ENCODE data around the gene TMED6. TPM values are rescaled to one million over a fixed set of nuclear protein-coding genes. Genes with fewer than 3 reads are reported as not detected.

The TMED6 gene
- total RNA-seq, 2 donors from 2014 or later, result 0.53 to 0.66 TPM

GRCh38 chr16:69381231-69381630 is 29.6 kb upstream of the TMED6 start:
- H3K4me1 Mint-ChIP-seq, result peaks cover 7% of the 10 kb centered on the region
- no peaks in the 10 kb centered on the region for H3K9me3 ChIP-seq (ENCODE audit: control insufficient read depth, low read length)
- no peaks in the 10 kb centered on the region for H3K4me1 ChIP-seq (ENCODE audit: control insufficient read depth, insufficient read depth, low read length)
- no peaks in the 10 kb centered on the region for H3K9me3 Mint-ChIP-seq
- H3K4me3 Mint-ChIP-seq, result no peak overlapping the region
- H3K36me3 ChIP-seq (ENCODE audit: control insufficient read depth, insufficient read depth, low read length), result peaks cover 74% of the 10 kb centered on the region
- no peak for TF ChIP-seq CTCF (conservative IDR thresholded peaks at IDR 0.05)
- no peak overlapping the region for H3K4me3 ChIP-seq (ENCODE audit: low read length)
- no peak overlapping the region for H3K27ac Mint-ChIP-seq
- H3K27me3 ChIP-seq (ENCODE audit: control insufficient read depth, insufficient read depth, low read length, poor library complexity, severe bottlenecking), result no peaks in the 10 kb centered on the region
- no peaks in the 10 kb centered on the region for H3K27me3 Mint-ChIP-seq (ENCODE audit: insufficient read depth)
- DNase-seq, result no peak
- no peak overlapping the region for H3K27ac ChIP-seq (ENCODE audit: low read depth, low read length)
- WGBS, 2 experiments (ENCODE audit: insufficient coverage in 1 of 2, insufficient read length in 1 of 2), result 82 to 100% methylated on average over 2 of the region's 2 CpGs
- H3K9ac ChIP-seq (ENCODE audit: extremely low read depth, low read length, poor library complexity, severe bottlenecking), result no peak overlapping the region
- peaks cover 63% of the 10 kb centered on the region for H3K36me3 Mint-ChIP-seq (ENCODE audit: low read depth)

GRCh38 chr16:69378760-69379159 is 27.2 kb upstream of the TMED6 start:
- H3K4me1 Mint-ChIP-seq, result no peaks in the 10 kb centered on the region
- Histone ChIP-seq H3K4me1 (ENCODE audit: control insufficient read depth, insufficient read depth, low read length) (no peaks in the 10 kb centered on the region), H3K4me3 (ENCODE audit: low read length) (no peak overlapping the region), H3K36me3 (ENCODE audit: control insufficient read depth, insufficient read depth, low read length) (peaks cover 83% of the 10 kb centered on the region), H3K9me3 (ENCODE audit: control insufficient read depth, low read length) (no peaks in the 10 kb centered on the region), H3K27me3 (ENCODE audit: control insufficient read depth, insufficient read depth, low read length, poor library complexity, severe bottlenecking) (no peaks in the 10 kb centered on the region), H3K27ac (ENCODE audit: low read depth, low read length) (no peak overlapping the region), H3K9ac (ENCODE audit: extremely low read depth, low read length, poor library complexity, severe bottlenecking) (no peak overlapping the region)
- WGBS, 2 experiments (ENCODE audit: insufficient coverage in 1 of 2, insufficient read length in 1 of 2), result 100% methylated on average over 1 of the region's 1 CpG; no CpG with 5 or more reads in 1 of the 2 experiments
- peaks cover 71% of the 10 kb centered on the region for H3K36me3 Mint-ChIP-seq (ENCODE audit: low read depth)
- no peak for DNase-seq
- no peak overlapping the region for H3K27ac Mint-ChIP-seq
- H3K4me3 Mint-ChIP-seq, result no peak overlapping the region
- no peaks in the 10 kb centered on the region for H3K9me3 Mint-ChIP-seq
- TF ChIP-seq CTCF (conservative IDR thresholded peaks at IDR 0.05), result no peak
- no peaks in the 10 kb centered on the region for H3K27me3 Mint-ChIP-seq (ENCODE audit: insufficient read depth)

- Mint-ChIP-seq H3K9me3 (no peaks in the 10 kb centered on the region), H3K27me3 (ENCODE audit: insufficient read depth) (no peaks in the 10 kb centered on the region), H3K4me3 (no peak overlapping the region), H3K36me3 (ENCODE audit: low read depth) (peaks cover 71% of the 10 kb centered on the region), H3K27ac (no peak overlapping the region), H3K4me1 (peaks cover under 1% of the 10 kb centered on the region)
- DNase-seq, result no peak
- no peaks in the 10 kb centered on the region for H3K9me3 ChIP-seq (ENCODE audit: control insufficient read depth, low read length)
- peaks cover 76% of the 10 kb centered on the region for H3K36me3 ChIP-seq (ENCODE audit: control insufficient read depth, insufficient read depth, low read length)
- H3K4me1 ChIP-seq (ENCODE audit: control insufficient read depth, insufficient read depth, low read length), result no peaks in the 10 kb centered on the region
- no peak overlapping the region for H3K4me3 ChIP-seq (ENCODE audit: low read length)
- H3K9ac ChIP-seq (ENCODE audit: extremely low read depth, low read length, poor library complexity, severe bottlenecking), result no peak overlapping the region
- 92% methylated on average over 1 of the region's 1 CpG; no CpG with 5 or more reads in 1 of the 2 experiments for WGBS, 2 experiments (ENCODE audit: insufficient coverage in 1 of 2, insufficient read length in 1 of 2)
- no peak overlapping the region for H3K27ac ChIP-seq (ENCODE audit: low read depth, low read length)
- H3K27me3 ChIP-seq (ENCODE audit: control insufficient read depth, insufficient read depth, low read length, poor library complexity, severe bottlenecking), result no peaks in the 10 kb centered on the region
- TF ChIP-seq CTCF (conservative IDR thresholded peaks at IDR 0.05), result no peak
Measured at GRCh38 chr16:69378036-69378435, 26.4 kb upstream of the TMED6 start.

All from endodermal cell (in vitro differentiated cells).